Tibial nerve (tissue), 4 donors: ENCODE data around the gene AHSG. TPM values are rescaled to one million over a fixed set of nuclear protein-coding genes. Genes with fewer than 3 reads are reported as not detected.

Source experiments
- DNase-seq, 2 donors: peaks; one replicate each; pipeline ENCODE4 v3.0.0-alpha.2; 2019; ENCODE audit warnings: low spot score in 2 of 2
- H3K27ac ChIP-seq, 4 donors: fragments of 200-600 bp; sonication (generic) in 3 of 4; one replicate each; pipeline ENCODE4 v1.5.1; 2017 to 2019; ENCODE audit warnings: mild to moderate bottlenecking in 1 of 4
- H3K27me3 ChIP-seq, 2 donors: fragments of 200-600 bp; sonication (generic) in 1 of 2; one replicate each; pipeline versions ENCODE4 v1.5.1 to v1.6.0; 2017 to 2019
- H3K36me3 ChIP-seq, 3 donors: fragments of 200-600 bp; sonication (generic); one replicate each; pipeline ENCODE4 v1.5.1; 2018 to 2019
- H3K4me1 ChIP-seq, 4 donors: fragments of 200-600 bp; sonication (generic) in 3 of 4; one replicate each; pipeline ENCODE4 v1.5.1; 2017 to 2019
- H3K4me3 ChIP-seq, 4 donors: fragments of 200-600 bp; sonication (generic) in 3 of 4; one replicate each; pipeline ENCODE4 v1.5.1; 2017 to 2019; ENCODE audit warnings: mild to moderate bottlenecking in 1 of 4, moderate library complexity in 1 of 4
- H3K9me3 ChIP-seq, 4 donors: fragments of 200-600 bp; sonication (generic) in 3 of 4; one replicate each; pipeline ENCODE4 v1.5.1; 2017 to 2019
- CTCF ChIP-seq, 5 experiments: fragments of 200-600 bp in 3 of 5; fragments of 450-650 bp in 2 of 5; sonication (generic) in 3 of 5; IDR thresholded peaks; one replicate each; pipeline ENCODE4 v1.5.1; 2016 to 2019; ENCODE audit warnings: antibody characterized with exemption in 5 of 5, mild to moderate bottlenecking in 3 of 5, moderate library complexity in 2 of 5
- EP300 ChIP-seq, 2 donors: sonication (generic); formaldehyde crosslinking; IDR thresholded peaks; one replicate each; pipeline ENCODE4 v1.6.1; 2017; ENCODE audit warnings: antibody characterized with exemption in 2 of 2, mild to moderate bottlenecking in 1 of 2
- POLR2A ChIP-seq, 2 donors: fragments of 450-650 bp; IDR thresholded peaks; one replicate each; pipeline ENCODE4 v1.6.1; 2017; ENCODE audit warnings: antibody characterized with exemption in 2 of 2, mild to moderate bottlenecking in 2 of 2, moderate library complexity in 2 of 2
- WGBS, 2 donors: methylation state at CpG; one replicate each; pipeline ENCODE4 v1.1.5; 2018; 5-methylcytosine and 5-hydroxymethylcytosine counted together
- total RNA-seq, 4 donors: library from RNA; depleted of rRNA; stranded (reverse); fragments of >200 nt; gene quantifications; one replicate each; pipeline ENCODE4 v1.1.0, GENCODE V29; 2016

Gene AHSG
- total RNA-seq, 4 donors from 2014 or later = not detected

GRCh38 chr3:186643493-186643892, 30.6 kb downstream of the AHSG start:
- DNase-seq = no peak
- H3K27me3 ChIP-seq = no peaks in the 10 kb centered on the region
- H3K27ac ChIP-seq = no peak overlapping the region
- WGBS, 2 donors = 64 to 82% methylated on average over 1 of the region's 1 CpG
- no peak for TF ChIP-seq EP300 (IDR thresholded peaks at IDR 0.05)
- TF ChIP-seq POLR2A (IDR thresholded peaks at IDR 0.05) = no peak
- no peaks in the 10 kb centered on the region for H3K36me3 ChIP-seq
- H3K4me3 ChIP-seq = no peak overlapping the region
- no peaks in the 10 kb centered on the region for H3K9me3 ChIP-seq
- H3K4me1 ChIP-seq = no peaks in the 10 kb centered on the region

- WGBS, 2 donors = 83 to 86% methylated on average over 3 of the region's 3 CpGs
- no peak for DNase-seq
- no peak for TF ChIP-seq EP300 (IDR thresholded peaks at IDR 0.05)
- no peak for TF ChIP-seq POLR2A (IDR thresholded peaks at IDR 0.05)
- TF ChIP-seq CTCF (IDR thresholded peaks at IDR 0.05) = no peak
- Histone ChIP-seq H3K4me1 (no peaks in the 10 kb centered on the region), H3K36me3 (no peaks in the 10 kb centered on the region), H3K4me3 (no peak overlapping the region), H3K27me3 (peaks cover 0 to 3% of the 10 kb centered on the region in 2 donors), H3K27ac (no peak overlapping the region), H3K9me3 (no peaks in the 10 kb centered on the region)
Observed at GRCh38 chr3:186644683-186645082, 31.8 kb downstream of the AHSG start.

- no peaks in the 10 kb centered on the region for H3K9me3 ChIP-seq
- H3K27ac ChIP-seq = no peak overlapping the region
- 85 to 90% methylated on average over 4 of the region's 4 CpGs for WGBS, 2 donors
- no peak for DNase-seq
- no peak for TF ChIP-seq POLR2A (IDR thresholded peaks at IDR 0.05)
- TF ChIP-seq CTCF (IDR thresholded peaks at IDR 0.05) = no peak
- TF ChIP-seq EP300 (IDR thresholded peaks at IDR 0.05) = no peak
- peaks cover 0 to 4% of the 10 kb centered on the region in 2 donors for H3K27me3 ChIP-seq
- no peaks in the 10 kb centered on the region for H3K4me1 ChIP-seq
- H3K4me3 ChIP-seq = no peak overlapping the region
- H3K36me3 ChIP-seq = no peaks in the 10 kb centered on the region
Observed at GRCh38 chr3:186646106-186646505, 33.2 kb downstream of the AHSG start.

GRCh38 chr3:186646841-186647240, 34.0 kb downstream of the AHSG start:
- WGBS, 2 donors = 82 to 83% methylated on average over 1 of the region's 1 CpG

GRCh38 chr3:186648851-186649250, 36.0 kb downstream of the AHSG start:
- Histone ChIP-seq H3K36me3 (no peaks in the 10 kb centered on the region), H3K27ac (no peak overlapping the region), H3K4me3 (no peak overlapping the region), H3K4me1 (no peaks in the 10 kb centered on the region), H3K9me3 (no peaks in the 10 kb centered on the region), H3K27me3 (peaks cover 0 to 6% of the 10 kb centered on the region in 2 donors)
- 86 to 91% methylated on average over 1 of the region's 1 CpG for WGBS, 2 donors
- no peak for TF ChIP-seq CTCF (IDR thresholded peaks at IDR 0.05)
- no peak for TF ChIP-seq EP300 (IDR thresholded peaks at IDR 0.05)
- no peak for DNase-seq

More at GRCh38 chr3:186646841-186647240, 34.0 kb downstream of the AHSG start:
- no peak for DNase-seq
- H3K36me3 ChIP-seq = no peaks in the 10 kb centered on the region
- H3K4me1 ChIP-seq = no peaks in the 10 kb centered on the region
- TF ChIP-seq CTCF (IDR thresholded peaks at IDR 0.05) = no peak
- no peak for TF ChIP-seq EP300 (IDR thresholded peaks at IDR 0.05)
- no peak for TF ChIP-seq POLR2A (IDR thresholded peaks at IDR 0.05)
- H3K9me3 ChIP-seq = no peaks in the 10 kb centered on the region
- H3K27ac ChIP-seq = no peak overlapping the region
- H3K4me3 ChIP-seq = no peak overlapping the region
- peaks cover 0 to 4% of the 10 kb centered on the region in 2 donors for H3K27me3 ChIP-seq

- 87 to 93% methylated on average over 3 of the region's 3 CpGs for WGBS, 2 donors
- Histone ChIP-seq H3K27me3 (peaks cover 0 to 8% of the 10 kb centered on the region in 2 donors), H3K4me3 (no peak overlapping the region), H3K4me1 (no peaks in the 10 kb centered on the region), H3K9me3 (no peaks in the 10 kb centered on the region), H3K27ac (no peak overlapping the region), H3K36me3 (no peaks in the 10 kb centered on the region)
- TF ChIP-seq POLR2A (IDR thresholded peaks at IDR 0.05) = no peak
- no peak for TF ChIP-seq CTCF (IDR thresholded peaks at IDR 0.05)
- TF ChIP-seq EP300 (IDR thresholded peaks at IDR 0.05) = no peak
- no peak for DNase-seq
Observed at GRCh38 chr3:186651678-186652215, 38.9 kb downstream of the AHSG start.
